COLO668 (cell line): ENCODE measurements around the gene GBE1.
"Not testable (repeated sequence)": the region's sequence is repeated elsewhere in the genome, so short reads cannot be mapped to it uniquely, and the experiment has no call there.

Experiments
- DNase-seq: peaks from one replicate; lab custom pipeline; 2025; ENCODE audit not compliant: unreplicated experiment; lab: John Stamatoyannopoulos, UW

Gene GBE1

GRCh38 chr3:81544385-81544784, 217.1 kb downstream of the GBE1 start:
- no peak for DNase-seq

GRCh38 chr3:81540787-81541186, 220.7 kb downstream of the GBE1 start:
- DNase-seq, result no peak

GRCh38 chr3:81531846-81532245, 229.6 kb downstream of the GBE1 start:
- no peak for DNase-seq

DNA sequence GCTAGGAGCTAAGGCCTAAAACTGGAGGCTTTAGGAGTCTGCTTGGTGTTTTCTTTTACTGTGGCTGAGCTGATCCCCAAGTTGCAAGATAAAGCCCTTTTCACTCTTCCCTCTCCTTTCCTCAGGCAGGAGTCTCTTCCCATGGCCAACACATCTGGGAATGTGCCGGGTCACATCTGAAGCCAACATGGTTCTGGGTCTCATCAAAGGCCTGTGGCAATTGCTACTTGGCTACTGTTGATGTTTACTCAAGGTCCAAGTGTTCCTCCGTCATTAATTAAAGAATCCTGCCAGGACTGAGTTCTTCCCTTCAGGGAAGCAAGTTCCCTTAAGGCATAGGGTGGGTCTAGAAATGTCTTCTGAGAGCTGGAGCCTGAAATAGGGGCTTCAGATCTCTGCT, 230.2 kb downstream of the GBE1 start:
- DNase-seq, result no peak

DNA sequence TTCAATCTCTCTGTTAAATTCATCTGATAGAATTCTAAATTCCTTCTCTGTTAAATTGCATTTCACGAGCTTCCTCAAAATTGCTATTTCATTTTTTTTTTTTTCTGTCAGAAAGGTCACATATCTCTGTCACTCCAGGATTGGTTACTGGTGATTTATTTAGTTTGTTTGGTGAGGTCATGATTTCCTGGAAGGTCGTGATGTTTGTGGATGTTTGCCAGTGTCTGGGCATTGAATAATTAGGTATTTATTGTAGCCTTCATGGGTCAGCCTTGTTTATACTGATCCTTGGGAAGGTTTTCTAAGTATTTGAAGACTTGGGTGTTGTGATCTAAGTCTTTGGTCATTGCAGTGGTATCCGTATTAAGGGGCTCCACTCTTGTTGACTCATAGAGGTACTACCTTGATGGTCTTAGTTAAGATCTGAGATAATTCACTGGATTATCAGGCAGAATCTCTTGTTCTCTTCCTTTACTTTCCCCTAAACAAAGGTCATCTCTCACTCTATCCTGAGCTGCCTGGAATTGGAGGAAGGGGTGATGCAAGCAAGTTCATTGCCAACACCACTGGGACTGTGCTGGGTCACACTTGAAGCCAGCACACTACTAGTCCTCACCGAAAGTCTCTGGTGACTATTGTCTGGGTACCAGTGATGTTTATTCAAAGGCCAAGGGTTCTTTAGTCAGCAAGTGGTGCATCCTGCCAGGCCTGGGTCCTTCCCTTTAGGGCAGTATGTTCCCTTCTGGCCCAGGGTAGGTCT, 231.1 kb downstream of the GBE1 start:
- no peak for DNase-seq

- no peak for DNase-seq
Observed at GRCh38 chr3:81521855-81522254, 239.6 kb downstream of the GBE1 start.

- no peak for DNase-seq
Observed at GRCh38 chr3:81518945-81519344, 242.5 kb downstream of the GBE1 start.

DNA sequence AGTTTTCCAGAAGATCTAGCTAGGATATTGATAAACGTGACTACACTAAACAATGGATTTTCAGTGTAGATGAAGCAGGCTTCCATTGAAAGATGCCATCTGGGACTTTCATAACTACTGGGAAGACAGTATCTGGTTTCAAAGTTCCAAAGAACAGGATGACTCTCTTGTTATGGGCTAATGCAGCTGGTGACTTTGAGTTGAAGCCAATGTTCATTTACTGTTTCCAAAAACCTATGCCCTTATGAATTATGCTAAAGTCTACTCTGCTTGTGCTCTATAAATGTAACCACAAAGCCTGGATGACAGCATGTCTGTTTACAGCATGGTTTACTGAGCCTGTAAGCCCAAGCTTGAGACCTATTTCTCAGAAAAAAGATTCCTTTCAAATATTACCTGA, 245.4 kb downstream of the GBE1 start:
- DNase-seq, result no peak

GRCh38 chr3:81513591-81513990, 247.9 kb downstream of the GBE1 start:
- DNase-seq, result no peak

GRCh38 chr3:81503026-81503425, 258.4 kb downstream of the GBE1 start:
- no peak for DNase-seq

DNA sequence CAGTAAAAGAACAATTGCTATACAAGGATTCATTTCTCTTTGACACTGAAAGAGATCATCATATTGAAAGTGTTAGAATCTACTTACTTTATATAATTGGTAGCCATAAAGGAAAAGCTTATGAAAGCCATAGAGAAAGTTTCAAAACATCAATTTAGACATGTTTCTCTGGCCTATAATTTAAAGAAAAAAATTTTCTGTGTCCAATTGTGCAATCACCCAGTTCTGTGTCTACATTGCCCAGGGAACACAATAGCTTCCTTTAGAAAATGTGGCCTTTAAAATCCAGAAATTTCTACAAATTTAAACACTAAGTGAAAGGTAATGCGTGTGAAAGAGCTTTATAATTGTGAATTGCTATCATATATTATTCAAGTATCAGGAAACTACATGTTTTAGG, 259.2 kb downstream of the GBE1 start:
- no peak for DNase-seq

DNA sequence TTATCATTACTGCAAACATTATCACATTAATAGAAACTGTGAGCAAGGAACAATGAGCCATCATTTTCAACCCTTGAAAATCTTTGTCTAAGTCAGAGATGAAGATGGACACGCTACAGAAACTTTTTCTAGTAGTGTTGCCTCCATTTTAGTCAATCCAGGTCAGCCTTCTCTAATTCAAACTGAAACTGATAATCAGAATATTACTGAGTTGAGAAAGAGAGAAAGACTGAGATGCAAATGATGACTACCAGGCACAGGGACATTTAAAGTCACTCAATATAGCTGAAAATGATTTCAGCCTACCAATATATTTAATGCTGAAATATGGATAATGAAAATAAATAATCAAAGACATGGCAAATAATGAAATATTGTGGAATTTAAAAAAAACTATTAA, 261.4 kb downstream of the GBE1 start:
- no peak for DNase-seq

- no peak for DNase-seq
Observed at GRCh38 chr3:81497572-81498251, 263.7 kb downstream of the GBE1 start.

GRCh38 chr3:81496407-81497104, 264.9 kb downstream of the GBE1 start:
- no peak for DNase-seq

GRCh38 chr3:81492471-81492870, 269.0 kb downstream of the GBE1 start:
- not testable (repeated sequence) for DNase-seq

DNA sequence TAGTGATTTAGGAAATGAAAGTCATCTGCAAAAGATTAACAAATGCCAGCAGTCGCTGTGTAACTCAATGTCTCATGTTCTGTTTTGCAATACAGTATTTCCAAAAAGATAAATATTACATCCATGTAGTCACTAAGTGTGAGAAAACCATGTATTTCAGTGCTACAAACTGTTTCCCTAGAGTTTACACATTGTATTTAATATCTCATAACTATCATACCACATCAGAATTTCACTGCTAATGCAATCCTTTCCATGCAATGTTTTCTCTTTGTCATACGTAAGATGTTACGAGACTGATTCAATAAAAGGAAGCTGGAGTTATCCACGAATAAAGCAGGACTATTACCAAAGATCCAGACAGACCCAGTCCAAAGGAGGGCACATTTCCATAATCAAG, 269.4 kb downstream of the GBE1 start:
- no peak for DNase-seq

DNA sequence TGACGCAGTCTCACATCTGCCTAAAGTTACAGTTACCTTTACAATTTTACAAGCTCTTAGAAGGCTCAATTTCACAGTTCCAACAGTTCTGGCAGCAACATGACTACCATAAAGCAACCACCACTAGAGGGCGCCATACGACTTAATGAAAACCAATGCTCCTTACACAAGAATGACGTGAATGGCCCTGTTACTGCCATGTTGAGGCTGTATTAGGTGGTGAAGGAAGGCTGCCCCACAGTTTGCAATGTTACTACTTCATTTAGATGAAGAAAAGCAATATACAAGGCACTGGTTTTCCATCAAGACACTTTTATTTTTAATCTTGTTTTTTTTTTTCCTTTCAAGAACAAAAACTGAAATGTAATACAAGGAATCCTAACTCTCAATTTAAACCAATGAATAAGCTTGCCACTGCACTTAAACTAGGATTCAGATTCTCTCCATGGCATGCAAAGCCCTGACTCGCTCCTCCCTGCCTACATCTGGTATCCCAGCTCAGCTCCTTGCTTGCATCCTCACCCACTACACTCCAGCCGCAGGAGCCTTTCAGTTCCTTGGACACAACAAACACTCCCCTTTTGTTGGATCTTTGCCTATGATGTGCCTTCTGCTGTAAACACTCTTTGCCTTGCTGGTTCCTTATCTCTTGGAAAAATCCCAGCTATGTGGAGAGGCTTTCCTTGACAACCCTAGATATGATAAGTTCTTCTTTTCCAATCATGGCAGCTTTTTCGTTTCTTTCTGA, 270.7 kb downstream of the GBE1 start:
- DNase-seq, result peak; percentile 74

GRCh38 chr3:81485444-81485865, 276.0 kb downstream of the GBE1 start:
- DNase-seq, result no peak

- no peak for DNase-seq
Observed at GRCh38 chr3:81484520-81484919, 276.9 kb downstream of the GBE1 start.

DNA sequence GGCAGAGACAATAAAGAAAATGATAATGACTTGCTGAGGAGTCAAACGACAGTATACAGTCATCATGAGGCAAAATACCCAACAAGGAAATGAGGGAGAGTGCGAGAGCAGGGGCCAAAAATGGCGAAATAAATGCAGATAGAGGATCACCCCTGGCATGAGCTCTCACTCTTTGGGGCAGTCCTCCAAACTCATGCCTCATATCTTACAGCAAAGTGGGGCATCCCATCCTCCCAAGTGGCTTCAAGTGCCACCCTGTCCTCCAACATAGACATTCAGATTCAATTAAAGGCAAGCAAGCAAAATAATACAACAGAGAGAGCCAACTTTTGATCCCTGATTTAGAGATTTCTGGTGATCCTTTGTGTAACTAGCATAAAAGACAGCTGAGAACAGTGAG, 278.4 kb downstream of the GBE1 start:
- no peak for DNase-seq

- no peak for DNase-seq
Observed at GRCh38 chr3:81477740-81478139, 283.7 kb downstream of the GBE1 start.
